Measurements from ENCODE around the gene MT1G.

The MT1G gene

DNA sequence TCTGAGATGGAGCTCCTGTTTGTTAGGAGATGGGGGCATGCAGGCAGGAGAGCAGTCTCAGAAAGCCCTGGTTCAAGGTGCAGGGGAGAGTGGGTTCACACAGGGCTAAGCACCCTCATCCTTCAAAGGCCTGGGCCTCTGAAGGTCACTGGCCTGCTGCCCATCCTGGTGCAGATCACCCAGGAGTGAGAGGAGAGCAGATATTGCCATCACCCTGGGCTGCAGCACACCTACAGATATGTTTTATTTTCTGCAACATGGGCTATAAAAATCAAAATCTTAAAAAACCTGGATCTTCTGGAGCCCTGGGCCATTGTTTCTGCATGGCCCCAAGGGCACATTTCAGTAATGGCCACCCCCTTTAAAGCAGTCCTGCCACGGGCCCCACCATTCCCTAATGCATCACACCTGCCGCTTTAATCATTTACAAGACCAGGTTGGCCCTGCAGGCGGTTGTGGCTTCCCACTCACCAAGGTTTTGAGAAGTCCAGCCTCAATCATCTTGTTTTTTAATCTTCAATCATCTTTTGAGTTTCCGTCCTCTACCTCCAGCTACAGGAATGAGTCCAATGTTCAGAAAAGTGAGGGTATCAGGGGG lies 41.7 kb upstream of the MT1G start:
- TF ChIP-seq, protein P1, sequence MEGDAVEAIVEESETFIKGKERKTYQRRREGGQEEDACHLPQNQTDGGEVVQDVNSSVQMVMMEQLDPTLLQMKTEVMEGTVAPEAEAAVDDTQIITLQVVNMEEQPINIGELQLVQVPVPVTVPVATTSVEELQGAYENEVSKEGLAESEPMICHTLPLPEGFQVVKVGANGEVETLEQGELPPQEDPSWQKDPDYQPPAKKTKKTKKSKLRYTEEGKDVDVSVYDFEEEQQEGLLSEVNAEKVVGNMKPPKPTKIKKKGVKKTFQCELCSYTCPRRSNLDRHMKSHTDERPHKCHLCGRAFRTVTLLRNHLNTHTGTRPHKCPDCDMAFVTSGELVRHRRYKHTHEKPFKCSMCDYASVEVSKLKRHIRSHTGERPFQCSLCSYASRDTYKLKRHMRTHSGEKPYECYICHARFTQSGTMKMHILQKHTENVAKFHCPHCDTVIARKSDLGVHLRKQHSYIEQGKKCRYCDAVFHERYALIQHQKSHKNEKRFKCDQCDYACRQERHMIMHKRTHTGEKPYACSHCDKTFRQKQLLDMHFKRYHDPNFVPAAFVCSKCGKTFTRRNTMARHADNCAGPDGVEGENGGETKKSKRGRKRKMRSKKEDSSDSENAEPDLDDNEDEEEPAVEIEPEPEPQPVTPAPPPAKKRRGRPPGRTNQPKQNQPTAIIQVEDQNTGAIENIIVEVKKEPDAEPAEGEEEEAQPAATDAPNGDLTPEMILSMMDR (IDR thresholded peaks at IDR 0.05; ENCODE audit: low read depth, low read length), result no peak
- DNase-seq (ENCODE audit: extremely low read depth, low read depth), result no peak

DNA sequence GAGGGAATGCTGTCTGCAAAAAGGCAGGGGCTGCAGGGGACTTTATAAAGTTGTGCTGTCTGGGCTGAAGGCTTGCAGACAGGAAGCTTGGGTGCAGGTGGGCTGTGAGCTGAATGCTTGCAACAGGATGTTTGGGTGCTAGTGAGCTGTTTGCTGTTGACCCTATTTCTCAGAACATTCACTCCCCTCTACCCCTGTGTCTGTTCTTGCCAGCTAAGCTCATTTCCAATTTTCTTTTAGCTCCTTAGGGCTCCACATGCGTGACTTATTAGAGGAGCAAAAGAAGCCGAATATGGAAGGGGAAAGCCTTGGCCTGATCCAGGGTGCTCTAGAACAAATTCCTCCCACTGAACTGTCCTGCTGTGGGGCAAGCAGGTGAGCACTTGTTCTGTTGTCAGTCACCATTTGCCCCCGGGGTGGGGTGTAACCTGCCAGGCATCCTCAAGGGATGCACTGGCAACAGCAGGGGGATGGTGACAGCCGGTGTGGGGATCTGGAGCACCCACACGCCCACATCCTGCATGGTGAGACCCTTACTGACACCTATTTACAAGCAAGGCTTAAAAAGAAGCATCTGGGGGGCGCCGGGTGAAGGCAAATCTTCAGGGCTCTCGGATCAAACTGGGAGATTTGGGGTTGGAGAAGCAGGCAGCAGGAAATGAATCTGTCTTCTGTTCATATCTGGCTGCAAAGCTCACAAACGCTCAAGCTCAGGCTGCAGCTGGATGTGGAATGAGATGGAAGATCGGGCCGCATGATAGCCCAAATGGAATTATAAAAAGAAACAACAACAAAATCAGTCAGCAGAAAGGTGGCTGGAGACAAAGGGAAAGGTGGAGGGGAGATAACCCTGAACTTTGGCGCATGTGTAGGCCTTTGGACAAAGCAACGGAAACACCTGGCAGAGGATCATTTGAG lies 40.9 kb upstream of the MT1G start:
- DNase-seq (ENCODE audit: extremely low read depth, low read depth), result no peak
- TF ChIP-seq, protein P1 (IDR thresholded peaks at IDR 0.05; ENCODE audit: low read depth, low read length), result no peak

DNA sequence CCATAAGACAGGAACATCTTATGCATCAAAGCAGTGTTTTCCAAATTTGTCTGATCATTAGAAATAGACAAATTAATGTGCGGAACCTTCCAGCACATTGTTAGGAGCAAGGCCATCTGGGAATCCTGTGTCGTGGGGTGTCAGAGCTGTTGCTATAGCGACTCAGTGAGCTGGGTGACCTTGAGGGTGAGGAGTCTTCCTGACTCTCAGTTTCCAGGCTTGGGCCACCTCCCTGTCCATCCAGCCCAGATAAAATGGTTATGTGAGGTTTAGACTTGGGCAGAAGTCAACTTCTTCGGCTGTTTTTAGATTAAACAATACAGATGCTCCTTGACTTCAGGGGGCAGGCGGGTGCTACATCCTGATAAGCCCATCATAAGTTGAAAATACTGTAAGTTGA lies 35.0 kb upstream of the MT1G start:
- TF ChIP-seq, protein P1 (IDR thresholded peaks at IDR 0.05; ENCODE audit: low read depth, low read length), result no peak
- DNase-seq (ENCODE audit: extremely low read depth, low read depth), result no peak

DNA sequence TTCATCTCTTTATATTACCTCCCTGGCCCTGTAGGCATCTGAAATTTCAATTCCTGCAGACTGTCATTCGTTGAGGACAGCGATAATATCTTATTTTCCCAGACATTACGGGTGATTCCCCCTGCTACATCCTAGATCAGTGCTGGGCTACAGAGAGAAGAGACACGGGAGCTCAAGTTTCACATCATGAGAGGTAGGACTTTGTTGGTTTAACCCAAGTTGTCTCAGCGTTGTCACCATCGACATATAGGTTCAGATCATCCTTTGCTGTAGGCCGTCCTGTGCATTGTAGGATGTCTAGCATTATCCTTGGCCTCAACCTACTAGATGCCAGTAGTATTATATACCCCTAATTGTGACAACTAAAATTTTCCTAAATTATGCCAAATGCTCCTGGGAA lies 33.7 kb upstream of the MT1G start:
- DNase-seq (ENCODE audit: extremely low read depth, low read depth), result no peak

DNA sequence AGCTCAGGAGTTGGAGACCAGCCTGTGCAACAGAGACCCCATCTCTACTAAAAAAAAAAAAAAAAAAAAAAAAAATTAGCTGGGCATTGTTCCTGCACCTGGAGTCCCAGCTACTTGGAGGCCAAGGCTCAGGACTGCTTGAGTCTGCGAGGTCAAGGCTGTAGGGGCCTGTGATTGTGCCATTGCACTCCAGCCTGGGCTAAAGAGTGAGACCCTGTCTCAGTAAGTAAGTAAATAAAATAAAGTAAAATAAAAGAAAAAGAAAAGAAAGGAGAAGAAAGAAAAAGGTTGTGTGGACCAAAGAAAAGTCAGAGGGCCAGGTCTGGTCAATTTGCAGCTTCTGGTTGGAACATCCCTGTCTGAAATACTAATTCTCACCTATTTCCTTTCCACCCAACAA lies 32.8 kb upstream of the MT1G start:
- DNase-seq (ENCODE audit: extremely low read depth, low read depth), result no peak
- TF ChIP-seq, protein P1 (IDR thresholded peaks at IDR 0.05; ENCODE audit: low read depth, low read length), result no peak

More for the DNA sequence above, 33.7 kb upstream of the MT1G start:
- TF ChIP-seq, protein P1 (IDR thresholded peaks at IDR 0.05; ENCODE audit: low read depth, low read length), result no peak

DNA sequence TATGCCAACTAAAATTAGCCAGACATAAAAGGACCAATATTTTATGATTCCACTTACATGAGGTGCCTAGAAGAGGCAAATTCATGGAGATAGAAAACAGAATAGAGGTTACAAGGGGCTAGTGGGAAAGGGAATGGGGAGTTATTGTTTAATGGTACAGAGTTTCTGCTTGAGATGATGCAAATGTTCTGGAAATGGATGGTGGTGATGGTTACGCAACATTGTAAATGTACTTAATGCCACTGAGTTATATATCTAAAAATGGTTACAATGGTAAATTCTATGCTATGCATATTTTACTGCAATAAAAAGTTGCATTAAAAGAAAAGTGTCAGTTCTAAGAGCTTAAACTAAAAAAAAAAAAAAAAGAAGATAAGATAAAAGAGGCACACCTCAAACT lies 32.3 kb upstream of the MT1G start:
- TF ChIP-seq, protein P1 (IDR thresholded peaks at IDR 0.05; ENCODE audit: low read depth, low read length), result no peak
- DNase-seq (ENCODE audit: extremely low read depth, low read depth), result no peak

DNA sequence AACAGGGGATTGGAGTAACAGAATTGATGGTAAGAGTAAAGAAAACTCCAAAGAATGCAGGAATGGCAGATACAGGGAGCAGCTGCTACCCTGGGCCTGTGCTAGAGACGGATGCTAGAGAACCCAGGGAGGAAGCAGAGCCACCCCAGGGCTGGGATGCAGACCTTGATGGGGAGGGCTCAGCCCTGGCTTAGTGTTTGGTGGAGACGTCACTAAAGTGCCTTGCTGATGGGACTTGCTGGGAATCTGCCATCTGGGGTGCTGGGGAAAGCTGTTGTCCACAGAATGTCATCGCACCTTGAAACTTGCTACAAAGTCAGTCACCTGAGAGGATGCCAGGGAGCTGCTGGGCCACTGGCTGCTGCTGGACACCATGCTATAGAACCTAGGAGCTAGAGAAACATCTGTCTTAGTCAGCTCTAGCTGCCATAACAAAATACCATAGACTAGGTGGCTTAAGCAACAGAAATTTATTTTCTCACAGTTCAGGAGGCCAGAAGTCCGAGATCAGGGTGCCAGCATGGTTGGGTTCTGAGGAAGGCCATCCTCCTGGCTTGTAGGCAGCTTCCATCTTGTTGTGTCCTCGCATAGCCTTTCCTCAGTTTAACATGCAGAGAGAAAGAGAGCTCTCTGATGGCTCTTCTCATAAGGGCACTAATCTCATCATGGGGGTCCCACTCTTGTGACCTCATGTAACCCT lies 29.7 kb upstream of the MT1G start:
- TF ChIP-seq, protein P1 (IDR thresholded peaks at IDR 0.05; ENCODE audit: low read depth, low read length), result no peak

More for the DNA sequence above, 29.7 kb upstream of the MT1G start:
- DNase-seq (ENCODE audit: extremely low read depth, low read depth), result no peak

All from AG09319 (cell line).